Measurements from ENCODE around the gene ABHD16B. TPM values are rescaled to one million over a fixed set of nuclear protein-coding genes. Genes with fewer than 3 reads are reported as not detected.

The ABHD16B gene
- total and polyA plus RNA-seq, 2 donors (not counting 1 experiment from before 2014, with no cell fraction given), result not detected

DNA sequence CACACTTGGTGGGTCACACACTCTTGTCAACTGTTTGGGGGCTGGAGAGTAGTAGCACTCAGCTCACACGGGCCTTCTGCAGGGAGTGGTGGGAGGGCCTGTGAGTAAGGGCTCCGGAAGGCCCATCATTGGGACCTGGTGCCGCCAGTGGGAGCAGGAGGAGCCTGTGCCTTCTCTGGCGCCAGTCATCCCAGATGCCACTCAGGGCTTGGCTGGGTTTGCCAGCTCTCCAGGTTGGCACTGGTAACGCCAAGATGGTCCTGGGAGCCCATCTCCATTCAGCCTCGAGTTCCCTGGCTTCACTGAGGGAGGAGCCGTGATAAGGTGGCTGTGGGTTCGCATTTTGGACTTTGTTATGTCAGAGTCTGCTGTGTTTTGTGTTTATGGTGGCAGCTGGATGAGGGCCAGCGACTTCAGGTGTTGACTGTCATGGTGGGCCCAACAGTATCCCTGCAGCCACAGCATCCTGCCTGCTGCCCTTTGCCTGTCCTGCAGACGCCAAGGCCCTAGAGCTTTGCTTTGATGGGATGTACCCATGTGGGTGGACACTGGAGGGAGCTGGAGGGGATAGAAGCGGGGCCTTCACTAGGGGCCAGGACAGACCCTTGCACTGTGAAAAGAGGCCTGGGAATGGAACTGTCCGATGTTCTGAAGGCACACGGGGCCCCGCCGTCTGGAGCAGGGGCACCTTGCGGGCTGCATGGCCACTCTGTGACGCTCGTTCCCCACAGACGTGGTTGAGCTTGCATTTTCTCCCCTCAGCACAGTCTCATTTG lies 20.3 kb downstream of the ABHD16B start:
- no peaks in the 10 kb centered on the region for H3K27me3 ChIP-seq (replicated peaks in 1 of 4; ENCODE audit: control extremely low read depth in 1 of 4, control insufficient read depth in 3 of 4, insufficient read depth in 4 of 4, low read length in 3 of 4)
- intact Hi-C loops (cut with micrococcal nuclease), result no loop called here
- H3K4me1 ChIP-seq (ENCODE audit: control insufficient read depth in 2 of 2, insufficient read depth in 2 of 2, low read length in 2 of 2), result no peaks in the 10 kb centered on the region
- Mint-ChIP-seq H3K27me3 (no peaks in the 10 kb centered on the region), H3K4me3 (no peak overlapping the region), H3K4me1 (no peaks in the 10 kb centered on the region), H3K9me3 (ENCODE audit: insufficient read depth) (no peaks in the 10 kb centered on the region), H3K27ac (no peak overlapping the region)
- no peak overlapping the region for H3K27ac ChIP-seq (ENCODE audit: low read length in 2 of 2)
- no peak overlapping the region for H2AFZ ChIP-seq (ENCODE audit: insufficient read depth, low read depth, low read length, poor library complexity, severe bottlenecking)
- no peak overlapping the region for H3K4me3 ChIP-seq (ENCODE audit: control extremely low read depth in 1 of 5, extremely low read depth in 1 of 5, insufficient read depth in 1 of 5, low read depth in 2 of 5, low read length in 4 of 5)
- H3K4me2 ChIP-seq (replicated peaks; ENCODE audit: low read depth, low read length, poor library complexity, severe bottlenecking), result no peak overlapping the region
- ChIA-PET POLR2A (no interaction called here), CTCF (no interaction called here)
- H3K36me3 ChIP-seq (replicated peaks in 1 of 2; ENCODE audit: control extremely low read depth in 1 of 2, control insufficient read depth in 1 of 2, extremely low read depth in 1 of 2, insufficient read depth in 2 of 2, low read length in 1 of 2), result peaks cover 8 to 39% of the 10 kb centered on the region in 2 experiments
- H3K9me3 ChIP-seq (ENCODE audit: control extremely low read depth in 1 of 3, control insufficient read depth in 2 of 3, insufficient read depth in 1 of 3, low read length in 2 of 3), result no peaks in the 10 kb centered on the region
- no peak for DNase-seq
- H3K79me2 ChIP-seq (ENCODE audit: control insufficient read depth, insufficient read depth, low read length), result peaks cover 44% of the 10 kb centered on the region
- H3K9ac ChIP-seq (ENCODE audit: low read length), result no peak overlapping the region
- 99% methylated on average over 19 of the region's 19 CpGs for WGBS (ENCODE audit: insufficient coverage)
- ATAC-seq (ENCODE audit: low read depth), result no peak
- TF ChIP-seq, protein P1, sequence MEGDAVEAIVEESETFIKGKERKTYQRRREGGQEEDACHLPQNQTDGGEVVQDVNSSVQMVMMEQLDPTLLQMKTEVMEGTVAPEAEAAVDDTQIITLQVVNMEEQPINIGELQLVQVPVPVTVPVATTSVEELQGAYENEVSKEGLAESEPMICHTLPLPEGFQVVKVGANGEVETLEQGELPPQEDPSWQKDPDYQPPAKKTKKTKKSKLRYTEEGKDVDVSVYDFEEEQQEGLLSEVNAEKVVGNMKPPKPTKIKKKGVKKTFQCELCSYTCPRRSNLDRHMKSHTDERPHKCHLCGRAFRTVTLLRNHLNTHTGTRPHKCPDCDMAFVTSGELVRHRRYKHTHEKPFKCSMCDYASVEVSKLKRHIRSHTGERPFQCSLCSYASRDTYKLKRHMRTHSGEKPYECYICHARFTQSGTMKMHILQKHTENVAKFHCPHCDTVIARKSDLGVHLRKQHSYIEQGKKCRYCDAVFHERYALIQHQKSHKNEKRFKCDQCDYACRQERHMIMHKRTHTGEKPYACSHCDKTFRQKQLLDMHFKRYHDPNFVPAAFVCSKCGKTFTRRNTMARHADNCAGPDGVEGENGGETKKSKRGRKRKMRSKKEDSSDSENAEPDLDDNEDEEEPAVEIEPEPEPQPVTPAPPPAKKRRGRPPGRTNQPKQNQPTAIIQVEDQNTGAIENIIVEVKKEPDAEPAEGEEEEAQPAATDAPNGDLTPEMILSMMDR (IDR thresholded peaks at IDR 0.05), result no peak
- TF ChIP-seq EZH2 (IDR thresholded peaks at IDR 0.05; ENCODE audit: borderline replicate concordance, insufficient read depth, low read depth, low read length, poor library complexity, severe bottlenecking), result no peak
- peaks cover 80% of the 10 kb centered on the region for H4K20me1 ChIP-seq (ENCODE audit: control insufficient read depth, insufficient read depth, low read length, poor library complexity, severe bottlenecking)
